Measurements from ENCODE around the gene ENDOD1.
"Not testable (repeated sequence)": the region's sequence is repeated elsewhere in the genome, so short reads cannot be mapped to it uniquely, and the experiment has no call there.

The ENDOD1 gene, protein sequence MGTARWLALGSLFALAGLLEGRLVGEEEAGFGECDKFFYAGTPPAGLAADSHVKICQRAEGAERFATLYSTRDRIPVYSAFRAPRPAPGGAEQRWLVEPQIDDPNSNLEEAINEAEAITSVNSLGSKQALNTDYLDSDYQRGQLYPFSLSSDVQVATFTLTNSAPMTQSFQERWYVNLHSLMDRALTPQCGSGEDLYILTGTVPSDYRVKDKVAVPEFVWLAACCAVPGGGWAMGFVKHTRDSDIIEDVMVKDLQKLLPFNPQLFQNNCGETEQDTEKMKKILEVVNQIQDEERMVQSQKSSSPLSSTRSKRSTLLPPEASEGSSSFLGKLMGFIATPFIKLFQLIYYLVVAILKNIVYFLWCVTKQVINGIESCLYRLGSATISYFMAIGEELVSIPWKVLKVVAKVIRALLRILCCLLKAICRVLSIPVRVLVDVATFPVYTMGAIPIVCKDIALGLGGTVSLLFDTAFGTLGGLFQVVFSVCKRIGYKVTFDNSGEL

DNA sequence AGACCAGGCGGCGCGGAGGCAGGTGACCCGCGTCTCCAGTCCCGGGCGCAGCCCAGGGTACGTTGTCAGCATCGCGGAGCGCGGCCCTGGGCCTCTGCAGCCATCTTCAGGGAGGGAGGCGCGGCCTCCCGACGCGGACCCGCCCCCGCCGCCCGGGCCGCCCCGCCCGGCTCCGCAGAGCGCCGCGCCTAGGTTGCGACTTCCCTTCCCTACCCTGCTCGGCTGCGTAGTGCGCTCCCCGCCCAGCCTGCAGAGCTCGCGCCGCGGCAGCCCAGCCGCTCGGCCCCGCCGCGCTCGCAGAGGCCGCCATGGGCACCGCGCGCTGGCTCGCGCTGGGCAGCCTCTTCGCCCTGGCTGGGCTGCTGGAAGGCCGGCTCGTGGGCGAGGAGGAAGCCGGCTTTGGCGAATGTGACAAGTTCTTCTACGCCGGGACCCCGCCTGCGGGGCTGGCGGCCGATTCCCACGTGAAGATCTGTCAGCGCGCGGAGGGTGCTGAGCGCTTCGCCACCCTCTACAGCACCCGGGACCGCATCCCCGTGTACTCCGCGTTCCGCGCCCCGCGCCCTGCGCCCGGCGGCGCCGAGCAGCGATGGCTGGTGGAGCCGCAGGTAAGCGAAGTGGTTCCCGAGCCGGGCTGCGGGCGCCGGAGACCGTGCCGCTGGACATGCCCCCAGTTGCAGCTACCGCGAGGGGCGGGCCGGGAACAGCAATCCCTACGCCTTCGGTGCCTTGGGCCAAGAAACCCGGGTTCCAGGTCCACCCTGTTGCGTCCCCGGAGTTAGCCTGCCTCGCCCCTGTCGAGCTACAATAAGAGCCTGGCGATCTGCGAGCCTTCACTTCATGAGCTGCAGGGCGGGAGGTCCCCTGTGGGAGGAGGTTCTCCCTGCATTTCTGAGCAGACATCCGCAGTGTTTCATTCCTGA, at the start of gene ENDOD1:
Gene ENDOD1 (plus strand): TSS at position 227 of the 923 bp plus-strand sequence. CDS start 82 bp downstream, at position 309.
- peak; percentile 71 to 76 for DNase-seq

DNA sequence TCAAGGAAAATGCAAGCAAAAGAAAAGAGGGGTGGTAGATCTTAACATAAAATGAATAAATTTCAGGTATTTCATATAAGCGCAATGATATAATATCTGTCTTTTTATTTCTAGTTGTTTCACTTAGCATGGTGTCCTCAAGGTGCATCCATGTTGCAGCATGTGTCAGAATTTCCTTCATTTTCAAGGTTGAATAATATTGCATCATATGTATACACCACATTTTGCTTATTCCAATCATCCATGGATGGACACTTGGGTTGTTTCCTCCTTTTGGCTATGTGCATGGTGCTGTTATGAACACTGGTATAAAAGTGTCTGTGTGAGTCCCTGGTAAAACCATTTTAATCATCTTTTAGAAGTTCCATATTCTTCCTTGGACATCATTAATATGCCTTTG, 47.4 kb upstream of the ENDOD1 start:
- DNase-seq = no peak

DNA sequence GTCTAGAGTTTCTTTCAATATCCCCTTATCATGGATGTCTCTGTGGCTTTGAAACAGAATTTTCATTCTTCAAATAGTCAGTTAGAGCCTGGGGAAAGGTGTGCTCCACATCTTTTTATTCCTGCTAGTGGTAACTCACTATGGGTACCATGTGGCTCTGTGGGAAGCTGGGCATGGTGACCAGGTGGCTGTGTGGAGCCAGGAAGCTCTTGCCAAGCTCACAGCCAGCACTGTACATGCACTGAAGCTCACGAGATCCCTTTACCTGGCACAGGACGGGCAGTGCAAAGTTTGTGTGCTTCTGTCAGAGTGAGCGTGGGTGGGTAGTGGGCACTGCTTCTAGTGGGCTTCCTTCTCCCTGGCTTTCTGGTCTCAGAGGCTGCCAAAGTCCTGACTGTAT, 46.7 kb upstream of the ENDOD1 start:
- DNase-seq = no peak

DNA sequence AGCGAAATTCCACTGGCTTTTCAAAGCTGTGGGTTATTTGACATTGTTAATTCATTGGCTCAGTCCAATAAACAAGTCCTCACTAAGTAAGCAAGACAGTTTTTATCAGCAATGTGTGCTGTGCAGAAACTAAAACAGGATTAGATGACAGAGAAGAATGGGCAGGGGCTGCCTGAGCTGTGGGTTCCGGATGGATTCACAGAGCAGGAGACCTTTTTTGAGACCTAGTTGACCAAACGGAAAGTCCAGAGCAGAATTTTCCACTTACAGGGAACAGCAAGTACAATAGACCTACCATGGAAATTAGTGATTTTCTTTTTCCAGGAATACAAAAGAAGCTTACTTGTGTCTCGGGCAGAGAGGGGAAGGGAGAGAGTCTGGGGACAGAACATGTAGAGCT, 45.6 kb upstream of the ENDOD1 start:
- DNase-seq = no peak

DNA sequence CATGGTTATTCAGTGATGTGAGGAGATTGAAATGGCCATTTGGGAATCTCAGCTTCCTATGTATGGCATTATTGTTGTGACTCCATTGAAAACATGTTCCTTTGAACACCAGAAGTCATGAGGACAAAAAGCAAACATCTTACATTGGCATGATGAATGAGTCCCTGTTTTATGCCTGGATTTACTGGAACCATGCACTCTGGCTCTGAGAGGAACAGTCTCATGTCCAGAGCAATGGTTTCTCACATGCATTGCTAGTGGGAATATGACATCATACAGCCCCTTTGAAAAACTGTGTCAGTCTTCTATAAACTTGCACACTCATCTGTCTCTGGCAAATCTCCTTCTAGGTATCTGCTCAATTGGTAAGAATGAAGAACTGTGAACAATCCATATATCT, 43.8 kb upstream of the ENDOD1 start:
- no peak for DNase-seq

DNA sequence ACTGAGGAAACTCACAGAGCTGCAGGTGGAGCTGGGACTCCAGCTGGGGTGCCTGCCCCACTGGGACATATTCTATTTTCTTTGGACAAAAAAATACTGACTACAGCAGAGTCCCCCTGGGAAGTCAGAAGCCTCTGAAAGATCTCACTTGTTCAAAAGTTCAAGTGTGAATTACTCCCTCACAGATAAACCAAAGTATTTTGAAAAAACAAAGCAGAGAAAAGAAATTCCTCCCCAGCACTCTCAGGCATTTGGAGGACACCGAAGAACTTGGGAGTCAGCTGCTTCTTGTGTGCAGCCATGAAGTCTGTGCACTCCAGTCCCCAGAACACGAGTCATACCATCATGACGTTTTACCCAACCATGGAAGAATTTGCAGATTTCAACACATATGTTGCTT, 40.5 kb upstream of the ENDOD1 start, which contains the start of gene KDM4F:
Gene KDM4F (plus strand): TSS at position 301 of the 400 bp plus-strand sequence.
- DNase-seq = not testable (repeated sequence)

DNA sequence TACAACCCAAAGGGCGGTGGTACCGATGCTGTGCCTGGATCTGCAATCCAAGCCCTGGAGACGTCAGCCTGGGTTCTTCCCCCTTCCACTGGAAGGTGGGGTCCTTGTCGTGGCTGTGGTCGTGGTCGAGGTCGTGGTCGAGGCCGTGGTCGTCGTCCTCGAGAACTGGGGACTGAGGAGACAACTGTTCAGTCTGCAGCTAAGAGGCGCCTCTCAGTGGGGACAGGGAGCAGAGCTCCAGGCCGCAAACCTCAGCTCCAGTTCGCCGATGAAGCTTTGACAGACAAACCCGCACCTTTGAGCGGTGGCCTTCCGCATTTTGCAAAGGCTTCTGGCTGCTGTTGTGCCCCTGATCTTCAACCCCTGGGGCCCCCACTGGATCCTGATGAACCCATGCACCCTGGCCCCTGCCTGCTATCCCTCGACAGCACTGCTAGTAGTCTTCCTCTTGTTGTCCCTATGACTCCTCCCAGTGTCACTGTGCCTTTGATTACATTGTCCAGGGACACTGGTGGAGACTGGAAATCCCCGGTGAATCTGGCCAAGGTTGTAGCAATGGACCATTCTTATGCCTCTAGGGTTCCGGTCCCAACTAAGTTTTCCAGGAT, 38.9 kb upstream of the ENDOD1 start:
- no peak for DNase-seq

DNA sequence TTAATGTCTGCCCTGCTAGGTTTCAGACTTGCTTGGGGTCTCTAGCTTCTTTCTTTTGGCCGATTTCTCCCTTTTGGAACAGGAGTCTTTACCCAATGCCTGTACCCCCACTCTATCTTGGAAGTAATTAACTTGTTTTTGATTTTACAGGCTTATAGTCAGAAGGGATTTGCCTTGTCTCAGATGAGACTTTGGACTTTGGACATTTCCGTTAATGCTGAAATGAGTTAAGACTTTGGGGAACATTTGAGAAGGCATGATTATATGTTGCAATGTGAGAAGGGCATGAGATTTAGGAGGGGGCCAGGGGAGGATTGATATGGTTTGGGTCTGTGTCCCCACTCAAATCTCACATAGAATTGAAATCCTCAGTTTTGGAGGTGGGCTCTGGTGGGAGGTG, 35.3 kb upstream of the ENDOD1 start:
- DNase-seq = no peak

DNA sequence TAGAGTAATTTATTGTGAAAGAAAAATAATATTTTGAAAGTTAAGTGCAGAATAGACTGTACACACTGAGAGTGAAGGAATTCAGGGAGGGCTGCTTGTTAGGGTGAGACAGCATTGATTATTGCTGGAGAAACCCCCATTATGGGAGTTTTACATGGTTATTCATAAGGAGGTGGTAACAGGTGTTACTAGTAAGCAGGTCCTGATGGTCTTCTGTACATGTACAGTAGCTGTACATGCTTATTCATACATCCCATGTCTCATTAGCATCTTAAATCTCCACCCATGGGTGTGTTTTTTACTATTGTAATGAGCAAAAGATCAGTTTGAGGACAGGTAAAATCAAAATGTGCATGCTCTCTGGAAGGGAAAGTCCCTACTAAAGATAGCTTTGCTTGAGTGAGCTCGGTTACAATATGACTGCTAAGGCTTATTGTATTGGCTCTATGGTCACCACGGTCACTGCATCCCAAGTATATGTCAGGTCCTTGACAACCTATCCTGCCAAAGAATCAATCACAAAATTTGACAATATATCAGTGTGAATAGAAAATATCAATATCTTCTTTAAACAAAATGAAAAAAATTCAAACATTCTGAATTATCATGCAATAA, 34.3 kb upstream of the ENDOD1 start:
- no peak for DNase-seq

DNA sequence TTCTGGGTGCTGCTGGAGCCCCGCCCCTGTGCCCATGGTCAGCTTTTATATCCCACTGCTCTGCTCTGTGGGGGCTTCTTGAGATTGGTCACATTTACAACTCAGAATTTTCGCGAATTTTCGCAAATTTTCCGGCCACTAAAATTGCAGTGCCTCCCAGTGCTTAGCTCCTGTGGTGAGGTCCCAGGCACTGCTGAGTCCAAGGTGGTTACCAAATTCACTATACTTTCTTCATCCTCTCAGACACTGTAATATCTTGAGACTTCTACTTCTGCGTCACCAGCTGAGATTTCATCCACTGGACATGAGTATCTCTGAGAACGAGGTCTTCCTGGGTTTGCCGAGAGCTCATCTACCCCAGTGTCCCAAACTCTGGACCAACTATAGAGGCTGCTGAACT, 31.7 kb upstream of the ENDOD1 start:
- no peak for DNase-seq

DNA sequence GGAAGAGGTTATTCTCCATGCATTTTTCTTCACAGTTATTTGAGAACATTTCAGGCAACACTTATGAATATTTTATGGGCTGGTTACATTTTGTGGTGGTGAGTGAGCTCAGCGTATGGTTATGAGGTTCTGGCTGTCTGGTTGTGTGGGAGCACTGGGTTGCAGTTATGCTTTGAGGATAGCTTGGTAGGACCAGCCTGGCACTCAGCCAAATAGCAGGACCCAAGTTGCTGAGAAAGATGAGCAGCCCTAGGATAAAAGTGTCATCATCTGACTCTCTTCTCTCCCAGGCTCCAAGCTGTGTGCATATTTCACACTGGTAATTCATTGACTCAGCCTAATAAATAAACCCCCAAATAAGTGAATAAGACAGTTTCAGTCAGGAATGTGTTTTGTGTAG, 31.0 kb upstream of the ENDOD1 start:
- DNase-seq = no peak

DNA sequence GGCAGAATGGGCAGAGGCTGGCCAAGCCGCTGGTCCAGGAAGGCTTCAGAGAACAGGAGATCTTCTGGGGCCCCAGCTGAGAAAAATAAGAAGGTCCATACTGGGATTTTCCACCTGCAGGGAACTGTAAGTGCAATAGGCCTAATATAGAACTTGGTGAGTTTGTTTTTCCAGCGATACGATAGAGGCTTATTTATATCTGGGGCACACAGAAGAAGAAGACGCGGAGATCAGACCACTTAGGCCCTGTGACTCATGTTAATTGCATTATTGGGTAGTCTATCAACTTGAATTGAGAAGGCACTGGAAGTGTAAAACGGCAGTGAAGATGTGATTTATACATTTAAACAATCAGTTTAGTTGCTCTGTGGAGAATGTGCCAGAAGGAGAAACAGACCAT, 30.6 kb upstream of the ENDOD1 start:
- DNase-seq = no peak

DNA sequence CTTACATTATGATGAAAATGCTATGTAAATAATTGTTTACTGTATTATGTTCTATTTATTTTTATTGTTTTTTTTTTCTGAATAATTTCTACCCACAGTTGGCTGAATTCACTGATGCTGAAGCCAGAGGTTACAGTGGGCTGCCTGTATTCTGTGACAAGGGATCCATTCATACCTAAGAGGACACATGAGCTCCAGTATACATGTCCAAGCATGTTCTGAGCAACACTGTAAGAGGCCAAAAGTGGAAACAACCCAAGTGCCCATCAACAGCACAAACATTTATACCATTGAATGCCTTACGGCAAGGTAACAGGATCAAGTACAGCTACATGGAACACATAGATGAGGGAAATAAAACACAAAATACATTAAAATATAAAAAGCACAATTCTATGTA, 24.3 kb upstream of the ENDOD1 start:
- DNase-seq = no peak

DNA sequence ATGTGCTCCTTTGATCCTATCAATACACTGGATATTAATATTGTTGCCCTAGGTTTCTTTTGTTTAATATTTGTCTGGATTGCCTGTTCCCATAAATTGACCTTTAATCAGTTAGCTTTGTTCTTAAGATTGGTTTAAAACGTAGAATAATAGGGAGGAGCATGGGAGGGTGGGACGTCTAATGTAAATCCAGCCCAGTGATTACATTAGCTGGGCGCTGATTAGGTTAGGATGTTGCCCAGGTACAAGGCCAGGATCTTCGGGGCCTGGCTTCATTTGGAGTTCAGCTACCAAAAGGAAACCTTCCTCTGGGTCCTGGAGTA, 23.0 kb upstream of the ENDOD1 start, which contains the start of gene SRSF8:
Gene SRSF8 (plus strand): TSS at position 204 of the 323 bp plus-strand sequence. CDS start 308 bp downstream, outside the sequence.
- peak in 1 of 2 donors; percentile 23 for DNase-seq

DNA sequence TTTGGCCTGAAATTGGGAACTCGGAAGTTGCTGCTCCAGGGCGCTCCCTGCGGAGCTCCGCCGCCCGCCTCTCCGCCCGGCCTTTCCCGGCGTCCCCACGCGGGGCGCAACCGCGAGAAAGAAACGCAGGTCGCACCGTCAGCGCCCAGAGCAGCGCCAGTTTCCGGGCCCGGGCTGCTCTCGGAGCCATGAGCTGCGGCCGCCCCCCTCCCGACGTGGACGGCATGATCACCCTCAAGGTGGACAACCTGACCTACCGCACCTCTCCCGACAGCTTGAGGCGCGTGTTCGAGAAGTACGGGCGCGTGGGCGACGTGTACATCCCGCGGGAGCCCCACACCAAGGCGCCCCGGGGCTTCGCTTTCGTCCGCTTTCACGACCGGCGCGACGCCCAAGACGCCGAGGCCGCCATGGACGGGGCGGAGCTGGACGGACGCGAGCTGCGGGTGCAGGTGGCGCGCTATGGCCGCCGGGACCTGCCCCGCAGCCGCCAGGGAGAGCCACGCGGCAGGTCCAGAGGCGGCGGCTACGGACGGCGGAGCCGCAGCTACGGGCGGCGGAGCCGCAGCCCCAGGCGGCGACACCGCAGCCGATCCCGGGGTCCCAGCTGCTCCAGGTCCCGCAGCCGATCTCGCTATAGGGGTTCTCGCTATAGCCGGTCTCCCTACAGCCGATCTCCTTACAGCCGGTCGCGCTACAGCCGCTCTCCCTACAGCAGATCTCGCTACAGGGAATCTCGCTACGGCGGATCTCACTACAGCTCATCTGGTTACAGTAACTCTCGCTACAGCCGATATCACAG, 22.4 kb upstream of the ENDOD1 start:
- peak; percentile 46 to 57 for DNase-seq

DNA sequence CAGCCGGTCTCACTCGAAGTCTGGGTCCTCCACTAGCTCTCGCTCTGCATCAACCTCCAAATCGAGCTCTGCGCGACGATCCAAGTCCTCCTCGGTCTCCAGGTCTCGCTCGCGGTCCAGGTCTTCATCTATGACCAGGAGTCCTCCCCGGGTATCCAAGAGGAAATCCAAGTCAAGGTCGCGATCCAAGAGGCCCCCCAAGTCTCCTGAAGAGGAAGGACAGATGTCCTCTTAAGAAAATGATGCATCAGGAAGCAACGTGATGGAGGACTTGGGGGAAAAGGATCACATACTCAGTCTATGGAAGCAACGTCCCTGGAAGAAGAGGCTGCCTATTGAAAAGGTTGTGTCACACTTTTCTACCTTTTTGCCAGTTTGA, 21.8 kb upstream of the ENDOD1 start:
- peak in 1 of 2 donors; percentile 13 for DNase-seq

DNA sequence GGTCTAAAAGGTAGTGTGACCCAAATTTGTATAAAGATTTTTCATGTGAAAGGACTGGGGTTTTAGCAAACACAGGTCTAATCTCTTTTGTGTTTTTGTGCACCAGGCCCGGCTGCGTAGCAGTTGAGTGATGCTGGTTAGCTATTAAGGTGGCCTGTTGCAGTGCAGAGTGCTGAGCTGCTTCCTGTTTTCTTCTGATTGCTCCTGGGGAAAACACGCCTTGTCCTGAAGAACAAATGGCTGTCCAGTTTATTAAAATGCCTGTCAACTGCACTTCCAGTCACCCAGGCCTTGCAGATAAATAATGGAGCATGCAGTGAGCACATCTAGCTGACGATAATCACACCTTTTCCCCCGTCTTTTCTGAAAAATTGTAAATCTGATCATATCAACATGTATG, 21.1 kb upstream of the ENDOD1 start:
- peak in 1 of 2 donors; percentile 68 for DNase-seq

DNA sequence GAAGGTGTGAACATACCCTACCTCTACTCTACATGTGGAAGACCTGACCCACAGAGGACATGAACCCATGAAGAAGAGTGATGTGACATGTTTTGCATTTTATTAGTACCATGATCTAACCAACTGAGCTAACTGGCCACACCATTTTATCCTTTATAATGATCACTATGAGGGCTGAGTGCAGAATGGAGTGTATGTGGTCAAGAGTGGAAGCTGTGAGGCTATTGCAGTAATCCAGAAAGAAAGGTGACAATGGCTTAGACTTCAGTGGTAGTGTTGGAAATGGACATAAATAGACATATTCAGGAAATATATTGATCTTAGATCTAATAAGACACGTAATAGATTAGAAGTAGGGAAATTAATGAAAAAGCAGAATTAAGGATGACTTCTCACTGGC, 19.2 kb upstream of the ENDOD1 start:
- no peak for DNase-seq

DNA sequence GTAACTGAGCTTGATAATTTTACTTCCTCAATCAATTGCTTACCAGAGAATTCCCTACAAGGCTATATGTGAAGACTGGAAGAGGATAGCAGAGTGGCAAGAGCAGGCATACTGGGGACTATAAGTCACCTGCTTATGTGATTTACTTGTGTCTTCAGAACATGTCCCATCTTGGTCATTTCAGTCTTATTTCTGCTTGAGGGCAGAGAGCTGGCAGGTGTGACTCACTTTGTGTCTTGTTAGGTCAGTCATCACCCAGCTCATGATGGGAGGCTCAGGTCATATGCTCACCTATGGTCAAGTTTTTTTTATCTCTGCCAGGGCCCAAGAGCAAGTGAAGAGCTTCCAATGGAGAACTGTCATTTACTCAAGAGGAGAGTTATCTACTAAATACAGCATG, 16.7 kb upstream of the ENDOD1 start:
- DNase-seq = no peak

DNA sequence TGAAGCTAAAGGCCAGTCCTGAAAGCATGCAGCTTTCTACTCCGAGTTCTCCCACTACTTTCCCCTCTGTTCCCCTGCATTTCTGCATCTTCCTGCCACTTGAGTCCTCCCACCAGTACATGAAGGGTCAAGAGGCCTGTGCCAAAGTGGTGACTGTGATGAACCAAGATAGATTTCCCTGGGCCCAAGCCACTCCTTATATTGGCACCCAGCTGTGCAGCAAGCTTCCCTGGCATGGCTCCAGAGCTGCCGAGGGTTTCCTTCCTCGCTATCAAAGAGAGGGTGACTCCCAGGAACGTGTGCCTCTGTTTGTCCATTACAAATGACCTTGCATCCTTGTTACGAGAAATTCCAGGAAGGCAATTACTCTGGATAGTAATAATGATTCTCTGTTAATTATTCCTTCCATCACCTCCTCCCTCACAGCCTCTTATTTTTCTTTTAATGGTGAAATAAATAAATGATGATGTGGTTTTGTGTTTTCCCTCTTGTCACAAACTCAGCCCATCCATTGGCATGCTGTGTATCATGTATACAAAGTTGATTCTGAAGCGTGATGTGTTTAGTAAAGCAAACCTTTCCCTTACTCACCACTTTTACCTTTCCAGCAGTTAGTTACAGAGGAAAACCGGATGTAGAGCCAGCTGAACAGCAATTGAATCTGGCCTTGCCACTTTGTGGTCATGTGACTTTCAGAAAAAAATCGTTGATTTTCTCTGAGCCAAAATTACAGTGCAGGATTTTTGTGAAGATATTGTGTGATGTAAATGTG, 14.7 kb upstream of the ENDOD1 start:
- DNase-seq = no peak

DNA sequence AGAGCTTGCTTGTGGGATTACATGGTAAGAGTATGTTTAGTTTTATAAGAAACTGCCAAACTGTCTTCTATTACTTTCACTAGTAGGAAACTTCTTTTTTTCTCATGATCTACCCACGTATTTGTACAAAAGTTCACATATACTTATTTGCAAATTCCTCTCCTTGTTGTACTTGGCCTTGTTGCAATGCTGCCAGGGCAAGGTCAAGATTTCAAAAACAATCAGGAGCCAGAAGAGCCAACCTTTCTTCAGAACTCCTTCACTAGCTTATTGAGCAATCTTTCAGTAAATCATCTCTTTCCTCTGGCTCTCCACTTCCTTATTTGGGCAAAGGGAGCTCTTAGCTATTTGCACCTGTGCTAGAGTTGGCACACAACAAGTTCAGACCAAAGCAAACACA, 13.2 kb upstream of the ENDOD1 start:
- DNase-seq = peak in 1 of 2 donors; percentile 22
